Endothelial cell of umbilical vein (primary cell): ENCODE data around the gene CNST. TPM values are rescaled to one million over a fixed set of nuclear protein-coding genes. Genes with fewer than 3 reads are reported as not detected.

Experiments
- BruUV-seq: library from RNA; stranded (reverse); fragments of 400-500 nt; replicated peaks from 2 replicates; lab custom pipeline; 2021; lab: Mats Ljungman, UMichigan
- CTCF ChIA-PET: fragments of 300-600, 350-600 bp; sonication (Branson Sonifier 250); formaldehyde crosslinking; loops from one replicate; lab custom pipeline; 2021; ENCODE audit warnings: antibody characterized with exemption, inconsistent platforms; lab: Charles Lee
- POLR2A ChIA-PET: fragments of 300-600, 350-600 bp; sonication (Branson Sonifier 250); formaldehyde crosslinking; loops from one replicate; lab custom pipeline; 2021; ENCODE audit warnings: antibody characterized with exemption, inconsistent platforms; lab: Charles Lee
- DNase-seq: peaks from one replicate; pipeline ENCODE4 v3.0.0-alpha.2; 2011; ENCODE audit warnings: low read depth, low spot score
- FAIRE-seq: peaks from 2 replicates; lab custom pipeline; 2011; peaks lifted over from hg19 to GRCh38; lab: Jason Lieb, UNC
- H2AFZ ChIP-seq: 2 replicates; pipeline ENCODE4 v1.6.0; 2012; ENCODE audit warnings: low read depth, low read length, control low read depth, inconsistent platforms
- H3K27ac ChIP-seq: 2 replicates; pipeline ENCODE4 v1.5.1; 2011; ENCODE audit warnings: low read depth, mild to moderate bottlenecking, control low read depth, low read length, moderate library complexity; ENCODE audit not compliant: insufficient read depth
- H3K27me3 ChIP-seq, 2 experiments: 2 replicates each; pipeline versions ENCODE4 v1.6.0 to v1.6.1; 2011; ENCODE audit warnings: low read length in 2 of 2, mixed read lengths in 1 of 2; ENCODE audit not compliant: control insufficient read depth in 2 of 2, insufficient read depth in 2 of 2
- H3K36me3 ChIP-seq, 2 experiments: 2 replicates in 1 of 2; 3 replicates in 1 of 2; pipeline ENCODE4 v1.5.1; 2011; ENCODE audit warnings: low read length in 2 of 2, mild to moderate bottlenecking in 1 of 2, moderate library complexity in 1 of 2; ENCODE audit not compliant: control insufficient read depth in 2 of 2, insufficient read depth in 2 of 2; ENCODE audit errors: extremely low read depth in 1 of 2
- H3K4me1 ChIP-seq: 3 replicates; pipeline ENCODE4 v1.5.1; 2011; ENCODE audit warnings: mild to moderate bottlenecking, low read length; ENCODE audit not compliant: control insufficient read depth, insufficient read depth; ENCODE audit errors: extremely low read depth
- H3K4me2 ChIP-seq: 2 replicates; pipeline ENCODE4 v1.6.1; 2011; ENCODE audit warnings: low read length, control low read depth, mixed read lengths; ENCODE audit not compliant: insufficient read depth
- H3K4me3 ChIP-seq, 3 experiments: fragments of 200-600 bp in 1 of 3; sonication (generic), shearing (Covaris generic) in 1 of 3; replicated peaks in 1 of 3; 2 replicates each; pipeline ENCODE4 v1.5.1; 2011 to 2016; ENCODE audit warnings: control low read depth in 3 of 3, low read length in 3 of 3, mild to moderate bottlenecking in 2 of 3, inconsistent platforms in 1 of 3, low read depth in 1 of 3, moderate library complexity in 1 of 3; ENCODE audit not compliant: insufficient read depth in 1 of 3
- H3K79me2 ChIP-seq: 2 replicates; pipeline ENCODE4 v1.6.0; 2012; ENCODE audit warnings: low read length, inconsistent platforms; ENCODE audit not compliant: control insufficient read depth, insufficient read depth
- H3K9ac ChIP-seq: replicated peaks from 2 replicates; pipeline ENCODE3; 2011; ENCODE audit warnings: low read length, control low read depth; ENCODE audit not compliant: insufficient read depth; ENCODE audit errors: extremely low read depth
- H3K9me1 ChIP-seq: replicated peaks from 3 replicates; pipeline ENCODE4 v1.6.0; 2011; ENCODE audit warnings: mild to moderate bottlenecking, low read length; ENCODE audit not compliant: control insufficient read depth, insufficient read depth; ENCODE audit errors: extremely low read depth
- H3K9me3 ChIP-seq: replicated peaks from 2 replicates; pipeline ENCODE4 v1.5.1; 2012; ENCODE audit warnings: low read length, inconsistent platforms; ENCODE audit not compliant: control insufficient read depth, insufficient read depth
- H4K20me1 ChIP-seq: replicated peaks from 2 replicates; pipeline ENCODE3; 2011; ENCODE audit warnings: mild to moderate bottlenecking, low read length; ENCODE audit not compliant: control insufficient read depth, insufficient read depth; ENCODE audit errors: extremely low read depth
- CTCF ChIP-seq, 2 donors: IDR thresholded peaks; 1 replicate in 1 of 2; 2 replicates in 1 of 2; pipeline ENCODE4 v1.5.1; 2011; ENCODE audit warnings: low read length in 2 of 2, mild to moderate bottlenecking in 2 of 2, moderate library complexity in 2 of 2, control low read depth in 1 of 2, inconsistent platforms in 1 of 2, low read depth in 1 of 2; ENCODE audit not compliant: insufficient read depth in 1 of 2; ENCODE audit errors: extremely low read depth in 1 of 2
- EZH2 ChIP-seq: IDR thresholded peaks from 2 replicates; pipeline ENCODE4 v1.6.1; 2012; ENCODE audit warnings: borderline replicate concordance, low read depth, mild to moderate bottlenecking, moderate library complexity, low read length, inconsistent platforms; ENCODE audit not compliant: severe bottlenecking
- FOS ChIP-seq: IDR thresholded peaks from 2 replicates; pipeline ENCODE4 v1.6.1; 2011; ENCODE audit warnings: mild to moderate bottlenecking, low read length, moderate library complexity, borderline replicate concordance; ENCODE audit not compliant: insufficient read depth
- GATA2 ChIP-seq: IDR thresholded peaks from 2 replicates; pipeline ENCODE4 v1.7.0; 2011; ENCODE audit warnings: low read depth, mild to moderate bottlenecking, moderate library complexity, mixed read lengths, low read length; ENCODE audit not compliant: insufficient read length, insufficient read depth
- JUN ChIP-seq: IDR thresholded peaks from 2 replicates; pipeline ENCODE4 v1.6.1; 2011; ENCODE audit warnings: borderline replicate concordance, low read depth; ENCODE audit not compliant: insufficient read length, insufficient read depth
- MAX ChIP-seq: IDR thresholded peaks from 2 replicates; pipeline ENCODE4 v1.6.1; 2011; ENCODE audit not compliant: insufficient read depth, insufficient read length
- MYC ChIP-seq: IDR thresholded peaks from one replicate; pipeline ENCODE4 v1.6.1; 2011; ENCODE audit warnings: mild to moderate bottlenecking, low read depth, low read length
- POLR2A ChIP-seq: IDR thresholded peaks from 2 replicates; pipeline ENCODE4 v1.6.1; 2012; ENCODE audit warnings: low read depth, mild to moderate bottlenecking, control low read depth, low read length
- POLR2AphosphoS5 ChIP-seq: IDR thresholded peaks from 2 replicates; pipeline ENCODE4 v1.6.1; 2012; ENCODE audit warnings: low read depth, mild to moderate bottlenecking, control low read depth, low read length, moderate library complexity; ENCODE audit not compliant: insufficient read depth
- dilution Hi-C: fragments of 300-500 bp; cut with MboI; formaldehyde crosslinking; loops from one replicate; pipeline ENCODE4 v1.15.0; 2019; ENCODE audit warnings: low sequenced_read_pairs; ENCODE audit not compliant: extremely low pct_ligation_motif_present
- intact Hi-C: fragments of 100-400 bp; cut with micrococcal nuclease; formaldehyde crosslinking; loops from one replicate; pipeline ENCODE4 v1.10.0; 2022
- polyA plus RNA-seq, 4 experiments: library from polyadenylated mRNA; depleted of rRNA in 3 of 4; stranded (reverse) in 3 of 4; unstranded in 1 of 4; fragments of >200 nt; gene quantifications; 2 replicates each; pipeline versions ENCODE4 v1.2.1 to v1.2.3, GENCODE V29; 2011 to 2012; ENCODE audit warnings: missing spikeins in 1 of 4
- total RNA-seq: library from RNA; stranded (reverse); gene quantifications from 2 replicates; pipeline ENCODE4 v1.2.3, GENCODE V29; 2021

The CNST gene
- total and polyA plus RNA-seq, 2 donors (not counting 3 experiments of a cell fraction or from before 2014, with no cell fraction given), result 6.3 to 18.1 TPM

- Histone ChIP-seq H3K4me1 (no peaks in the 10 kb centered on the region), H4K20me1 (no peaks in the 10 kb centered on the region), H3K9me1 (no peaks in the 10 kb centered on the region), H3K9ac (no peak overlapping the region), H3K36me3 (no peaks in the 10 kb centered on the region), H3K27me3 (no peaks in the 10 kb centered on the region), H3K4me2 (no peak overlapping the region), H3K9me3 (no peaks in the 10 kb centered on the region), H2AFZ (no peak overlapping the region), H3K27ac (no peak overlapping the region), H3K4me3 (no peak overlapping the region), H3K79me2 (peaks cover 27% of the 10 kb centered on the region)
- POLR2A ChIA-PET, result interaction anchor here (1.0 kb wide), 1 partner anchor 10 kb away, joined by 4 read pairs; no protein-coding TSS in a partner anchor
- TF ChIP-seq JUN (no peak), MYC (no peak), POLR2AphosphoS5 (no peak), GATA2 (no peak), EZH2 (no peak), FOS (no peak), POLR2A (no peak), MAX (no peak), CTCF (IDR thresholded peaks at IDR 0.05; ENCODE audit: extremely low read depth in 1 of 2, insufficient read depth in 1 of 2, low read depth in 1 of 2, low read length in 2 of 2) (no peak)
- CTCF ChIA-PET, result interaction anchor here (1.5 to 1.7 kb wide), 2 partner anchors 9 to 19 kb away, joined by 3 to 6 read pairs; no protein-coding TSS in a partner anchor
- DNase-seq, result no peak
- no peak for FAIRE-seq
- dilution Hi-C loops (no loop called here), intact Hi-C loops (no loop called here)
- no TSS peak for BruUV-seq
These were observed 33.1 kb downstream of the CNST start for GRCh38 chr1:246599315-246599714.
